ENCODE data around the gene GRHL1. TPM values are rescaled to one million over a fixed set of nuclear protein-coding genes. Genes with fewer than 3 reads are reported as not detected.

Gene GRHL1
- total and polyA plus RNA-seq, 2 donors (not counting 1 experiment from before 2014, with no cell fraction given) = 0.25 to 0.76 TPM

- H3K9me3 ChIP-seq (ENCODE audit: control extremely low read depth in 1 of 3, control insufficient read depth in 2 of 3, insufficient read depth in 1 of 3, low read length in 2 of 3) = no peaks in the 10 kb centered on the region
- ATAC-seq (ENCODE audit: low read depth) (no peak), DNase-seq (no peak)
- WGBS (ENCODE audit: insufficient coverage) = 93% methylated on average over 7 of the region's 12 CpGs
- no peak for TF ChIP-seq CTCF (IDR thresholded peaks at IDR 0.05)
- TF ChIP-seq EZH2 (IDR thresholded peaks at IDR 0.05; ENCODE audit: borderline replicate concordance, insufficient read depth, low read depth, low read length, poor library complexity, severe bottlenecking) = no peak
- H3K4me3 ChIP-seq (ENCODE audit: control extremely low read depth in 1 of 5, extremely low read depth in 1 of 5, insufficient read depth in 1 of 5, low read depth in 2 of 5, low read length in 4 of 5) = no peak overlapping the region
- H3K27ac ChIP-seq (ENCODE audit: low read length in 2 of 2) = no peak overlapping the region
- no peak overlapping the region for H2AFZ ChIP-seq (ENCODE audit: insufficient read depth, low read depth, low read length, poor library complexity, severe bottlenecking)
- ChIA-PET CTCF (interaction anchor here (1.6 kb wide), 1 partner anchor 14 kb away, joined by 7 read pairs; no protein-coding TSS in a partner anchor), POLR2A (interaction anchor here (0.5 kb wide), 1 partner anchor 10 kb away, joined by 3 read pairs; no protein-coding TSS in a partner anchor)
- no peak overlapping the region for H3K4me3 Mint-ChIP-seq
- no peaks in the 10 kb centered on the region for H3K79me2 ChIP-seq (ENCODE audit: control insufficient read depth, insufficient read depth, low read length)
- no peak overlapping the region for H3K4me2 ChIP-seq (replicated peaks; ENCODE audit: low read depth, low read length, poor library complexity, severe bottlenecking)
- intact Hi-C loops (cut with micrococcal nuclease) = no loop called here
- H3K9me3 Mint-ChIP-seq (ENCODE audit: insufficient read depth) = no peaks in the 10 kb centered on the region
- H3K4me1 Mint-ChIP-seq = peaks cover 13% of the 10 kb centered on the region
- H3K27ac Mint-ChIP-seq = no peak overlapping the region
- no peaks in the 10 kb centered on the region for H4K20me1 ChIP-seq (ENCODE audit: control insufficient read depth, insufficient read depth, low read length, poor library complexity, severe bottlenecking)
- peaks cover 8 to 11% of the 10 kb centered on the region in 2 donors for H3K4me1 ChIP-seq (ENCODE audit: control insufficient read depth in 2 of 2, insufficient read depth in 2 of 2, low read length in 2 of 2)
- no peak overlapping the region for H3K9ac ChIP-seq (ENCODE audit: low read length)
- H3K27me3 ChIP-seq (replicated peaks in 1 of 4; ENCODE audit: control extremely low read depth in 1 of 4, control insufficient read depth in 3 of 4, insufficient read depth in 4 of 4, low read length in 3 of 4) = peaks cover 0 to 7% (median 0%) of the 10 kb centered on the region in 4 experiments
- H3K27me3 Mint-ChIP-seq = peaks cover 6% of the 10 kb centered on the region
- no peaks in the 10 kb centered on the region for H3K36me3 ChIP-seq (replicated peaks in 1 of 2; ENCODE audit: control extremely low read depth in 1 of 2, control insufficient read depth in 1 of 2, extremely low read depth in 1 of 2, insufficient read depth in 2 of 2, low read length in 1 of 2)
Observed at GRCh38 chr2:9970200-9971044, 18.9 kb downstream of the GRHL1 start.
